IMR-90 (cell line): ENCODE results near the gene CEACAM16. TPM values are rescaled to one million over a fixed set of nuclear protein-coding genes. Genes with fewer than 3 reads are reported as not detected.
A peak's percentile ranks its signal among the peaks of the same experiment; 100 is the strongest.

ENCODE experiments used
- ATAC-seq: fragments of 200-7000 bp; cut with Tn5 transposase; 2 replicates; pipeline ENCODE4 v1.9.1; 2020; ENCODE audit warnings: low read depth, mild to moderate bottlenecking, moderate library complexity
- BruUV-seq: library from RNA; stranded (reverse); fragments of 400-500 nt; replicated peaks from 2 replicates; lab custom pipeline; 2021; lab: Mats Ljungman, UMichigan
- CTCF ChIA-PET: fragments of 300-600 bp; formaldehyde crosslinking; extraction: SDS; loops from one replicate; lab custom pipeline; 2021; ENCODE audit warnings: antibody characterized with exemption; lab: Yijun Ruan, JAX
- POLR2A ChIA-PET: fragments of 300-600 bp; sonication (Branson Sonifier 250); formaldehyde crosslinking; loops from one replicate; lab custom pipeline; 2022; ENCODE audit warnings: antibody characterized with exemption; ENCODE audit not compliant: unreplicated experiment; lab: Charles Lee
- DNase-seq: peaks from one replicate; pipeline ENCODE4 v3.0.0; 2013
- H2AFZ ChIP-seq: replicated peaks from 2 replicates; pipeline ENCODE3; 2013; ENCODE audit warnings: low read length, mild to moderate bottlenecking; ENCODE audit not compliant: poor library complexity
- H2AK5ac ChIP-seq: 2 replicates; pipeline ENCODE4 v1.6.1; 2013; ENCODE audit warnings: low read depth, low read length, inconsistent platforms
- H2AK9ac ChIP-seq: replicated peaks from 2 replicates; pipeline ENCODE3; 2013; ENCODE audit warnings: mild to moderate bottlenecking, low read depth, low read length, moderate library complexity; ENCODE audit not compliant: poor library complexity
- H2BK120ac ChIP-seq: 2 replicates; pipeline ENCODE4 v1.6.1; 2013; ENCODE audit warnings: low read depth, low read length, inconsistent platforms
- H2BK15ac ChIP-seq: 3 replicates; pipeline ENCODE4 v1.6.1; 2013; ENCODE audit warnings: low read depth, low read length, inconsistent platforms
- H2BK20ac ChIP-seq: 2 replicates; pipeline ENCODE4 v1.6.1; 2013; ENCODE audit warnings: low read depth, mild to moderate bottlenecking, inconsistent platforms, low read length, moderate library complexity
- H2BK5ac ChIP-seq: 2 replicates; pipeline ENCODE4 v1.6.1; 2013; ENCODE audit warnings: mild to moderate bottlenecking, low read depth, low read length, inconsistent platforms; ENCODE audit not compliant: poor library complexity, severe bottlenecking
- H3K14ac ChIP-seq: replicated peaks from 2 replicates; pipeline ENCODE4 v1.6.1; 2013; ENCODE audit warnings: low read depth, low read length, inconsistent platforms
- H3K18ac ChIP-seq: 2 replicates; pipeline ENCODE4 v1.6.1; 2013; ENCODE audit warnings: low read depth, low read length, control low read depth
- H3K23ac ChIP-seq: 2 replicates; pipeline ENCODE4 v1.6.1; 2013; ENCODE audit warnings: low read depth, low read length, inconsistent platforms
- H3K27ac ChIP-seq: 2 replicates; pipeline ENCODE4 v1.5.1; 2013; ENCODE audit warnings: mild to moderate bottlenecking, control low read depth, low read length; ENCODE audit not compliant: insufficient read depth
- H3K27me3 ChIP-seq: 2 replicates; pipeline ENCODE4 v1.6.1; 2013; ENCODE audit warnings: low read length; ENCODE audit not compliant: control insufficient read depth, insufficient read depth
- H3K36me3 ChIP-seq: 2 replicates; pipeline ENCODE4 v1.6.1; 2013; ENCODE audit warnings: low read length, mixed read lengths; ENCODE audit not compliant: control insufficient read depth, insufficient read depth
- H3K4ac ChIP-seq: 2 replicates; pipeline ENCODE4 v1.6.1; 2013; ENCODE audit warnings: low read depth, low read length, inconsistent platforms
- H3K4me1 ChIP-seq: 2 replicates; pipeline ENCODE4 v1.6.1; 2013; ENCODE audit warnings: low read length, mixed read lengths; ENCODE audit not compliant: control insufficient read depth, insufficient read depth
- H3K4me2 ChIP-seq: 2 replicates; pipeline ENCODE4 v1.6.1; 2013; ENCODE audit warnings: low read depth, mild to moderate bottlenecking, control low read depth, low read length, moderate library complexity
- H3K4me3 ChIP-seq: 2 replicates; pipeline ENCODE4 v1.5.1; 2013; ENCODE audit warnings: low read depth, mild to moderate bottlenecking, control low read depth, low read length, moderate library complexity; ENCODE audit not compliant: insufficient read depth
- H3K56ac ChIP-seq: 2 replicates; pipeline ENCODE4 v1.6.1; 2013; ENCODE audit warnings: low read length, inconsistent platforms; ENCODE audit not compliant: insufficient read depth; ENCODE audit errors: extremely low read depth
- H3K79me1 ChIP-seq, 2 experiments: 2 replicates each; pipeline ENCODE4 v1.6.1; 2013; ENCODE audit warnings: low read length in 2 of 2, inconsistent platforms in 1 of 2, low read depth in 1 of 2
- H3K9ac ChIP-seq: 2 replicates; pipeline ENCODE4 v1.6.1; 2013; ENCODE audit warnings: low read depth, low read length, control low read depth
- H3K9me1 ChIP-seq: 2 replicates; pipeline ENCODE4 v1.6.1; 2013; ENCODE audit warnings: low read length, inconsistent platforms; ENCODE audit not compliant: insufficient read depth
- H3K9me3 ChIP-seq: 2 replicates; pipeline ENCODE4 v1.6.1; 2013; ENCODE audit warnings: low read length; ENCODE audit not compliant: control insufficient read depth, insufficient read depth
- H4K20me1 ChIP-seq: 2 replicates; pipeline ENCODE4 v1.6.1; 2013; ENCODE audit warnings: low read length, inconsistent platforms; ENCODE audit not compliant: insufficient read depth
- H4K5ac ChIP-seq: 2 replicates; pipeline ENCODE4 v1.6.1; 2013; ENCODE audit warnings: mild to moderate bottlenecking, low read depth, low read length, control low read depth
- H4K8ac ChIP-seq, 2 experiments: 2 replicates each; pipeline ENCODE4 v1.6.1; 2013; ENCODE audit warnings: low read depth in 2 of 2, low read length in 2 of 2, control low read depth in 1 of 2, inconsistent platforms in 1 of 2
- H4K91ac ChIP-seq: 2 replicates; pipeline ENCODE4 v1.6.1; 2013; ENCODE audit warnings: low read depth, low read length, inconsistent platforms; ENCODE audit not compliant: insufficient read depth
- BHLHE40 ChIP-seq: fragments of 150-350 bp; IDR thresholded peaks from 2 replicates; pipeline ENCODE4 v1.6.1; 2016; ENCODE audit warnings: mild to moderate bottlenecking, low read depth, low read length
- CEBPB ChIP-seq: IDR thresholded peaks from 2 replicates; pipeline ENCODE4 v1.6.1; 2012; ENCODE audit warnings: low read depth, low read length, improper control_type of control experiment
- CHD1 ChIP-seq: IDR thresholded peaks from 2 replicates; pipeline ENCODE4 v1.6.1; 2012; ENCODE audit warnings: low read depth, low read length, improper control_type of control experiment
- FOS ChIP-seq: fragments of 150-350 bp; IDR thresholded peaks from 2 replicates; pipeline ENCODE4 v1.6.1; 2016; ENCODE audit warnings: low read depth, low read length
- MAFK ChIP-seq: IDR thresholded peaks from 2 replicates; pipeline ENCODE4 v1.6.1; 2012; ENCODE audit warnings: low read depth, low read length, improper control_type of control experiment
- MAZ ChIP-seq: IDR thresholded peaks from 2 replicates; pipeline ENCODE4 v1.6.1; 2012; ENCODE audit warnings: low read depth, mild to moderate bottlenecking, low read length, improper control_type of control experiment, moderate library complexity, borderline replicate concordance
- MXI1 ChIP-seq: IDR thresholded peaks from 2 replicates; pipeline ENCODE4 v1.6.1; 2012; ENCODE audit warnings: low read depth, mild to moderate bottlenecking, low read length, moderate library complexity, borderline replicate concordance
- NFE2L2 ChIP-seq: fragments of 150-350 bp; IDR thresholded peaks from 2 replicates; pipeline ENCODE4 v1.6.1; 2016; ENCODE audit warnings: low read depth, mild to moderate bottlenecking, low read length
- POLR2A ChIP-seq: IDR thresholded peaks from 2 replicates; pipeline ENCODE4 v1.6.1; 2012; ENCODE audit warnings: mild to moderate bottlenecking, low read depth, low read length
- RAD21 ChIP-seq: IDR thresholded peaks from 2 replicates; pipeline ENCODE4 v1.6.1; 2012; ENCODE audit warnings: low read length, improper control_type of control experiment
- RCOR1 ChIP-seq: IDR thresholded peaks from 2 replicates; pipeline ENCODE4 v1.6.1; 2012; ENCODE audit warnings: mild to moderate bottlenecking, low read length, improper control_type of control experiment; ENCODE audit not compliant: insufficient replicate concordance
- RFX5 ChIP-seq: IDR thresholded peaks from 2 replicates; pipeline ENCODE4 v1.8.0; 2012; ENCODE audit warnings: low read depth, mild to moderate bottlenecking, low read length, moderate library complexity
- SMC3 ChIP-seq: fragments of 150-350 bp; IDR thresholded peaks from 2 replicates; pipeline ENCODE4 v1.6.1; 2016; ENCODE audit warnings: low read depth, mild to moderate bottlenecking, antibody characterized with exemption, low read length, moderate library complexity
- USF2 ChIP-seq: fragments of 150-350 bp; IDR thresholded peaks from 2 replicates; pipeline ENCODE4 v1.6.1; 2017; ENCODE audit warnings: mild to moderate bottlenecking, antibody characterized with exemption, low read length, low read depth
- WGBS, 2 experiments: methylation state at CpG; one replicate each; pipeline versions ENCODE4 v1.1.5 to v1.1.7; 2013; ENCODE audit warnings: missing lambda C conversion rate in 2 of 2; ENCODE audit not compliant: insufficient read length in 1 of 2; ENCODE audit errors: extremely low coverage in 2 of 2; 5-methylcytosine and 5-hydroxymethylcytosine counted together
- dilution Hi-C: fragments of 300-500 bp; cut with HindIII; formaldehyde crosslinking; loops from one replicate; pipeline ENCODE4 v1.14.3; 2018; ENCODE audit warnings: low sequenced_read_pairs; ENCODE audit not compliant: unreplicated experiment
- in situ Hi-C: fragments of 300-500 bp; cut with MboI; formaldehyde crosslinking; loops from 3 replicates; pipeline ENCODE4 v1.14.3; 2019; ENCODE audit warnings: low sequenced_read_pairs, inconsistent platforms, mixed read lengths
- intact Hi-C: fragments of 100-400 bp; cut with micrococcal nuclease; formaldehyde crosslinking; loops from 2 replicates; pipeline ENCODE4 v1.10.0; 2022
- polyA plus RNA-seq, 3 experiments: library from polyadenylated mRNA; depleted of rRNA; stranded (reverse); fragments of >200 nt; gene quantifications; 2 replicates each; pipeline ENCODE4 v1.2.3, GENCODE V29; 2012; ENCODE audit warnings: low replicate concordance in 1 of 3
- total RNA-seq: library from RNA; depleted of rRNA; stranded (reverse); fragments of >200 nt; gene quantifications from 2 replicates; pipeline ENCODE4 v1.2.3, GENCODE V29; 2012
- TF ChIP-seq, protein P1 (sequence below): fragments of 150-350 bp; IDR thresholded peaks from 2 replicates; pipeline ENCODE4 v1.6.1; 2016; ENCODE audit warnings: low read depth, mild to moderate bottlenecking, low read length, moderate library complexity, borderline replicate concordance
- TF ChIP-seq, protein P2 (sequence below): conservative IDR thresholded peaks from 2 replicates; pipeline ENCODE4 v1.5.1; 2012; ENCODE audit warnings: mild to moderate bottlenecking, low read depth, low read length, improper control_type of control experiment

Gene CEACAM16
- total and polyA plus RNA-seq, 2 of the 4 experiments (the other 2 are of a cell fraction): not detected

DNA sequence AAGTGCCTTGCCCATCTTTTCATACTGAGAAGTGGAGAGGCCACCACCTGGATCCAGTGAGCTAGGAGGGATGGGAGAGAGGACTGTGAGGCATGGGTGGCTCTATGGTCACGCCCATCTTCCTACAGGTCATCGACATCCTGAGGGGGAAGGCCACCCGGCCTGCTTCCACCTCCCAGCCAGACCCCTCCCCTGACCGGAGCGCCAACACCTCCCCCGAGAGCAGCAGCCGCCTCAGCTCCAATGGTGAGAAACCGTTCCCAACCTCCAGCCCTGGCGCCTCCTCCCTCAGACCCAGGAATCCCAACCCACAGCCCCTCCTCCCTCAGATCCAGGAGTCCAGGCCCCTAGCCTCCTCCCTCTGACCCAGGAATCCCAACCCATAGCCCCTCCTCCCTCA is 59.6 kb downstream of the CEACAM16 start:
- no peaks in the 10 kb centered on the region for H3K9me3 ChIP-seq
- H3K23ac ChIP-seq: peak overlapping the region; percentile 26; the same call in 1 of the 2 replicates
- peak overlapping the region; percentile 30 for H3K27ac ChIP-seq
- H2BK15ac ChIP-seq: no peak overlapping the region; the same call in 2 of the 3 replicates
- intact Hi-C loops: loop anchor here (5.0 kb wide), 1 partner anchor 36 kb away; no protein-coding TSS in a partner anchor
- H3K9ac ChIP-seq: peak overlapping the region; percentile 50; the same call in 1 of the 2 replicates
- H3K27me3 ChIP-seq: no peaks in the 10 kb centered on the region
- peak overlapping the region; percentile 12; the same call in 1 of the 2 replicates for H3K14ac ChIP-seq
- peaks cover 16% of the 10 kb centered on the region for H3K9me1 ChIP-seq
- 0 out of 2 replicates have a peak overlapping the region, but pooled peaks have one; percentile 25 for H3K18ac ChIP-seq
- 81% methylated on average over 6 of the region's 9 CpGs; no CpG with 5 or more reads in 1 of the 2 experiments for WGBS, 2 experiments
- H3K79me1 ChIP-seq: peaks cover 16 to 58% of the 10 kb centered on the region in 2 experiments
- 0 out of 2 replicates have a peak overlapping the region, but pooled peaks have one; percentile 6 for H4K5ac ChIP-seq
- DNase-seq (no peak), ATAC-seq (no peak)
- BruUV-seq: no TSS peak
- in situ Hi-C loops: no loop called here
- H3K56ac ChIP-seq: no peak overlapping the region
- peak overlapping the region; percentile 80 for H2BK5ac ChIP-seq
- H2AK5ac ChIP-seq: peak overlapping the region; percentile 91
- peak overlapping the region; percentile 98 for H2AK9ac ChIP-seq
- peak overlapping the region; percentile 77 to 82 for H4K8ac ChIP-seq
- TF ChIP-seq CEBPB (no peak), RCOR1 (no peak), SMC3 (no peak), BHLHE40 (no peak), RFX5 (no peak), FOS (no peak), NFE2L2 (no peak), MAFK (no peak), POLR2A (no peak), RAD21 (no peak), MAZ (no peak), CHD1 (no peak), MXI1 (no peak), USF2 (no peak)
- TF ChIP-seq, protein P1, sequence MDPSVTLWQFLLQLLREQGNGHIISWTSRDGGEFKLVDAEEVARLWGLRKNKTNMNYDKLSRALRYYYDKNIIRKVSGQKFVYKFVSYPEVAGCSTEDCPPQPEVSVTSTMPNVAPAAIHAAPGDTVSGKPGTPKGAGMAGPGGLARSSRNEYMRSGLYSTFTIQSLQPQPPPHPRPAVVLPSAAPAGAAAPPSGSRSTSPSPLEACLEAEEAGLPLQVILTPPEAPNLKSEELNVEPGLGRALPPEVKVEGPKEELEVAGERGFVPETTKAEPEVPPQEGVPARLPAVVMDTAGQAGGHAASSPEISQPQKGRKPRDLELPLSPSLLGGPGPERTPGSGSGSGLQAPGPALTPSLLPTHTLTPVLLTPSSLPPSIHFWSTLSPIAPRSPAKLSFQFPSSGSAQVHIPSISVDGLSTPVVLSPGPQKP: no peak
- TF ChIP-seq, protein P2, sequence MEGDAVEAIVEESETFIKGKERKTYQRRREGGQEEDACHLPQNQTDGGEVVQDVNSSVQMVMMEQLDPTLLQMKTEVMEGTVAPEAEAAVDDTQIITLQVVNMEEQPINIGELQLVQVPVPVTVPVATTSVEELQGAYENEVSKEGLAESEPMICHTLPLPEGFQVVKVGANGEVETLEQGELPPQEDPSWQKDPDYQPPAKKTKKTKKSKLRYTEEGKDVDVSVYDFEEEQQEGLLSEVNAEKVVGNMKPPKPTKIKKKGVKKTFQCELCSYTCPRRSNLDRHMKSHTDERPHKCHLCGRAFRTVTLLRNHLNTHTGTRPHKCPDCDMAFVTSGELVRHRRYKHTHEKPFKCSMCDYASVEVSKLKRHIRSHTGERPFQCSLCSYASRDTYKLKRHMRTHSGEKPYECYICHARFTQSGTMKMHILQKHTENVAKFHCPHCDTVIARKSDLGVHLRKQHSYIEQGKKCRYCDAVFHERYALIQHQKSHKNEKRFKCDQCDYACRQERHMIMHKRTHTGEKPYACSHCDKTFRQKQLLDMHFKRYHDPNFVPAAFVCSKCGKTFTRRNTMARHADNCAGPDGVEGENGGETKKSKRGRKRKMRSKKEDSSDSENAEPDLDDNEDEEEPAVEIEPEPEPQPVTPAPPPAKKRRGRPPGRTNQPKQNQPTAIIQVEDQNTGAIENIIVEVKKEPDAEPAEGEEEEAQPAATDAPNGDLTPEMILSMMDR: no peak
- H2BK120ac ChIP-seq: peak overlapping the region; percentile 68
- ChIA-PET POLR2A (interaction anchor here (0.5 kb wide), 1 partner anchor 17 kb away, joined by 3 read pairs; no protein-coding TSS in a partner anchor), CTCF (interaction anchor here (2.2 kb wide), 1 partner anchor 34 kb away, joined by 11 read pairs; no protein-coding TSS in a partner anchor)
- peaks cover 49% of the 10 kb centered on the region for H3K36me3 ChIP-seq
- H4K91ac ChIP-seq: peak overlapping the region; percentile 87
- peaks cover 44% of the 10 kb centered on the region for H3K4me1 ChIP-seq
- H2BK20ac ChIP-seq: no peak overlapping the region
- H2AFZ ChIP-seq: peak overlapping the region; percentile 82
- H4K20me1 ChIP-seq: peaks cover 10% of the 10 kb centered on the region
- no peak overlapping the region for H3K4me3 ChIP-seq
- peak overlapping the region; percentile 67 for H3K4me2 ChIP-seq
- dilution Hi-C loops: no loop called here
- peak overlapping the region; percentile 82 for H3K4ac ChIP-seq
